ENCODE results near the gene NEK2.
"Not testable (repeated sequence)": the region's sequence is repeated elsewhere in the genome, so short reads cannot be mapped to it uniquely, and the experiment has no call there.

Gene NEK2

GRCh38 chr1:211648336-211648735 lies 27.1 kb downstream of the NEK2 start:
- no peak for DNase-seq

GRCh38 chr1:211647711-211648121 lies 27.7 kb downstream of the NEK2 start:
- no peak for DNase-seq

GRCh38 chr1:211646566-211646965 lies 28.9 kb downstream of the NEK2 start:
- no peak for DNase-seq

GRCh38 chr1:211645601-211646000 lies 29.8 kb downstream of the NEK2 start:
- not testable (repeated sequence) for DNase-seq

- DNase-seq = no peak
Observed at GRCh38 chr1:211644653-211645052, 30.8 kb downstream of the NEK2 start.

- no peak for DNase-seq
Observed at GRCh38 chr1:211643324-211644212, 31.9 kb downstream of the NEK2 start.

GRCh38 chr1:211642870-211643269 lies 32.6 kb downstream of the NEK2 start:
- DNase-seq = no peak

GRCh38 chr1:211641942-211642341 lies 33.5 kb downstream of the NEK2 start:
- no peak for DNase-seq

GRCh38 chr1:211641044-211641800 lies 34.2 kb downstream of the NEK2 start:
- DNase-seq = no peak

- DNase-seq = no peak
Observed at GRCh38 chr1:211640301-211640630, 35.2 kb downstream of the NEK2 start.

GRCh38 chr1:211639475-211640300 lies 35.7 kb downstream of the NEK2 start:
- no peak for DNase-seq

GRCh38 chr1:211638689-211639101 lies 36.7 kb downstream of the NEK2 start:
- DNase-seq = no peak

- no peak for DNase-seq
Observed at GRCh38 chr1:211638246-211638645, 37.2 kb downstream of the NEK2 start.

- no peak for DNase-seq
Observed at GRCh38 chr1:211637066-211637465, 38.4 kb downstream of the NEK2 start.

GRCh38 chr1:211636575-211637029 lies 38.8 kb downstream of the NEK2 start:
- not testable (repeated sequence) for DNase-seq

- no peak for DNase-seq
Observed at GRCh38 chr1:211635597-211636205, 39.7 kb downstream of the NEK2 start.

GRCh38 chr1:211634931-211635330 lies 40.5 kb downstream of the NEK2 start:
- DNase-seq = no peak

- no peak for DNase-seq
Observed at GRCh38 chr1:211634461-211634860, 41.0 kb downstream of the NEK2 start.

- no peak for DNase-seq
Observed at GRCh38 chr1:211633524-211633846, 41.9 kb downstream of the NEK2 start.

GRCh38 chr1:211632808-211633523 lies 42.5 kb downstream of the NEK2 start:
- no peak for DNase-seq

- no peak for DNase-seq
Observed at GRCh38 chr1:211632117-211632807, 43.2 kb downstream of the NEK2 start.

- DNase-seq = no peak
Observed at GRCh38 chr1:211631168-211631567, 44.3 kb downstream of the NEK2 start.

Measured in CD4-positive, alpha-beta T cell treated with Interleukin-10 for 1 hour (primary cell).